NCI-H510A (cell line): ENCODE data around the gene WDR90.

Experiments used
- DNase-seq: peaks from one replicate; lab custom pipeline; 2025; lab: John Stamatoyannopoulos, UW

WDR90 gene

DNA sequence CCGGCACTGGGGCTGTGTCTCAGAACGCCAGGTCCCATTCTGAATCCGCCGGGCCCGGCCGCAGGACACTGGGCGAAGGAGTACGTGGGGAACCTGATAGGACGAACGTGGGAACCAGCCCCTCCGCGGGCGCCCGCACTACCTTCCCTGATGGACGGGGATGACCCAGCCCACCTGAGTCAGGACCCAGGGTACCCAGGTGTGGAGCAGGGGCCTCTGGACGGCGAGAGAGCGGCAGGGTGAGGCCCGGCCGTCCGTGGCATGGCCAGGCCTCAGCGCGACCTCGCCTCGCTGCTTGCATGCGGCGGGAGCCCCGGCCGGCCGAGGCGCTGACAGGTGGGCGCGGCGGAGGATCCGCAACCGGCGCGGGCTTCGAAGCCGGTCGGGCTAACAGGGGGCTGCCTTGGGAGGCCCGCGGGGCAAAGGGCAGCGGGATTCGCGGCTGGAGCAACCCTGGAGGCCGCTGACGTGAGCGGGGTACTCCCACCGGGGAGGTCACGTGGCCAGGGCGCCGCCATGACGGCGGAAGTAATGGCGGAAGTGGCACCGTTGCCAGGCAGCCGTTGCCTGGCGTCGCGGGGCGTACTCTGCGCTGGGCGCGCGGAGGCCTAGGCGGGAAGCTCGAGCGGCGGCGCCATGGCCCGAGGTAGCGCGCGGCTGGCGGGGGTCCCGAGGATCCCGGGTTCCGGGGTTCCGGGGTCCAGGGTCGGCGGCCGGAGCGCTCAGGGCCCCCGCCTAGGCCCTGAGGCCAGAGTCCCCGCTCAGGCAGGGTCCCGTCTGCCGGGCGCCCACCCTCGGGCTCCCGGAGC lies at the start of gene WDR90:
Gene WDR90, plus strand, starts transcription at position 585 of the 809 bp plus-strand sequence. Its CDS starts 52 bp downstream, at position 637.
- peak; percentile 79 for DNase-seq

DNA sequence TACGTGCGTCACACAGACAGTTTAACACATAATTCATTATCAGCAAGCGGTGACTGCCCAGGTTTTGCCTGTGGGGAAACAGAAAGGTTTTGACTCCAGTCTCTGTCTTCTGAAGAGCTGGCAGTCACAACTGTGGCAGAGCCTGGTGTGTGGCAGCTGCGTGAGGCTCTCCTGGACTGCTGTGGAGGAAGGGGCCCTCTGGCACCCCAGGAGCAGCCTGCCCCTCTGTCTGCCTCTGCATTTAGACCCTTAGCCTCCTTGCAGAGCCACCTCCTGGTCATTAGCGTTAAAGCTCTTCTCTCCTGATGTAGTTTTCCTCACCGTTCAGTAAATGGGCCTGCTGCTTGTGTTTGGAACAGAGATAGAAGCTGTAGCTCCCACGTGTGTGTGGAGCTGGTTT lies 48.4 kb upstream of the WDR90 start:
- no peak for DNase-seq

DNA sequence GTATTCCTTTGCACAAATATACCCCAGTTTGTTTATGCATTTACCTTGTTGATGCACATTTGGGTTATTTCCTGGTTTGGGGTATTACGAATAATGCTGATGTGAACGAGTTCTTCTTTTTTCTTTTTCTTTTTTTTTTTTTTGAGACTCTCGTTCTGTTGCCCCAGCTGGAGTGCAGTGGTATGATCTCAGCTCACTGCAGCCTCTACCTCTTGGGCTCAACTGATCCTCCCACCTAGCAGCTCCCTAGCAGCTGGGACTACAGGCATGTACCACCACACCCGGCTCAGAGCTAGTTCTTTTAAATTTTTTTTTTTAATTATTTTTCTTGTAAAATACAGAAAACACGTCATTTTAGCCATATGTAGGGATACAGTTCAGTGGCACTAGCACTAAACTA lies 45.2 kb upstream of the WDR90 start:
- DNase-seq, result no peak

DNA sequence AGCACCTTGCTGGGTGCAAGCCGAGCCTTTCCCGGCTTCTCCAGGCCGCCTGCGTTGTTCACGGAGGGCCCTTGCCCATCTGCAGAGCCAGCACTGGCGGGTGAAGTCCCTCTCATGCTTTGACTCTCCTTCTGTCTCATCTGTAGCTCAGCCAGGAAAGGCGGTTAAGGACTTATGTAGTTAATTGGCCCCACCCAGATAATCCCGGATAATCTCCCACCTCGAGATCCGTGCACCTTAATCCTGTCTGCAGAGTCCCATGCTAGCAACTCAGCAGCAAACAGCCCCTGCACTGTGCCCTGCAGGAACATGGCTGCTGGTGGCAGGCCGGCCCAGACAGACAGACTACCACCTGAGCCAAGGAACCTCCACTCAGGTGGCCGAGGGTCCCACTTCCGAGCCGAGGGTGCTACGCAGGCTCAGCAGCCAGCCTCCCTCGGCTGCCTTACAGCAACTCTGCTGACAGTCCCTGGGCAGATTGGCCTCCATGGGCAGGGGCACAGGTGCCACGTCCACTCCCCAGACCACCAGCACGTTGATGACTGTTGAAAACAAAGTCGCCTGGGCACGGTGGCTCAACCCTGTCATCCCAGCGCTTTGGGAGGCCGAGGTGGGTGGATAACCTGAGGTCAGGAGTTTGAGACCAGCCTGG lies 42.4 kb upstream of the WDR90 start:
- DNase-seq, result no peak

DNA sequence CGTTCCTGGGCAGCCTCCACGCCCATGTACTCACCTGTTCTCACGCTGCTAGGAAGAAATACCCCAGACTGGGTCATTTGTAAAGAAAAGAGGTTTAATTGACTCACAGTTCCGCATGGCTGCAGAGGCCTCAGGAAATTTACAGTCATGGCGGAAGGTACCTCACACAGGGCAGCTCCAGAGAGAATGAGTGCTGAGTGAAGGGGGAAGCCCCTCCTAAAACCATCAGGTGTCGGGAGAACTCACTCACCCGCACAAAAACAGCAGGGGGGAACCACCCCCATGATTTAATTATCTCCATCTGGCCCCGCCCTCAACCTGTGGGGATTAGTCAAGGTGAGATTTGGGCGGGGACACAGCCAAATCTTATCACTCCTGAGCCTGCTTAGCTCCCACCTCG lies 41.1 kb upstream of the WDR90 start:
- no peak for DNase-seq

DNA sequence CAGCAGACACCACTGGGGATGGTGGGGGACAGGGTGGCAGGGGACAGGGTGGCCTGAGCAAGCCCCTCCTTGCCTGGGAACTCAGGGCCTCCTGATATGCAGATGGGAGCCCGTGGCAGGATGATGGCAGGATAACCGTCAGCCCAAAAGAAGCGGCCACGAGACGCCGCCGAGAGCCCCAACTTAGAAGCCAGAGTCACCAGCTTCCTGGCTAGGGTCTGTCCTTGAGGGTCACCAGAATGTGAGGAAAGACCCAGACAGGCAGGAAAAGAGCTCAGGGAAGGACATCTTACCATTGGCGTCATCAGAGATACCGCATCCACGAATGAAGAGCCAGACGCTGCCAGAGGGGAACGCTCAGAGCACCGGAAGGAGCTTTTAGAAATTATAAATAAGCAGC lies 39.8 kb upstream of the WDR90 start:
- no peak for DNase-seq

DNA sequence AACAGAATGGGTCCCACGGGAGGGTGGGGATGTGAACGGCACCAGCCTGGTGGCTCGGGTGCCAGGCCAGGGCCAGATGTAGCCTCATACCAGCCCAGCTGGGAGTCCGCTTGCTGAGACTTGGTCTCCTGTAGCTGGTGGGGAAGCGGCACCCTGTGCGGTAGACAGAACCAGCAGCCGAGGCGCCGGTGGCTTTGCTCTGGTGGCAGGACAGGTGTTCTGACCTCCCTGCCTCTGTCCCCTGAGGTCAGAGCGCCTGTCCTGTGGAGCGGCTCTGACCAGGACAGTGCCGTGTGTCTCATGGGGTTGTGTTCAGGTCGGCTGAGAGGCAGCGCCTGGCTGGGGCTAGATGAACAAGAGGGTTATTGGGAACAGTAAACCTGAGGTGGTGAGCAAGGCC lies 39.2 kb upstream of the WDR90 start:
- no peak for DNase-seq

DNA sequence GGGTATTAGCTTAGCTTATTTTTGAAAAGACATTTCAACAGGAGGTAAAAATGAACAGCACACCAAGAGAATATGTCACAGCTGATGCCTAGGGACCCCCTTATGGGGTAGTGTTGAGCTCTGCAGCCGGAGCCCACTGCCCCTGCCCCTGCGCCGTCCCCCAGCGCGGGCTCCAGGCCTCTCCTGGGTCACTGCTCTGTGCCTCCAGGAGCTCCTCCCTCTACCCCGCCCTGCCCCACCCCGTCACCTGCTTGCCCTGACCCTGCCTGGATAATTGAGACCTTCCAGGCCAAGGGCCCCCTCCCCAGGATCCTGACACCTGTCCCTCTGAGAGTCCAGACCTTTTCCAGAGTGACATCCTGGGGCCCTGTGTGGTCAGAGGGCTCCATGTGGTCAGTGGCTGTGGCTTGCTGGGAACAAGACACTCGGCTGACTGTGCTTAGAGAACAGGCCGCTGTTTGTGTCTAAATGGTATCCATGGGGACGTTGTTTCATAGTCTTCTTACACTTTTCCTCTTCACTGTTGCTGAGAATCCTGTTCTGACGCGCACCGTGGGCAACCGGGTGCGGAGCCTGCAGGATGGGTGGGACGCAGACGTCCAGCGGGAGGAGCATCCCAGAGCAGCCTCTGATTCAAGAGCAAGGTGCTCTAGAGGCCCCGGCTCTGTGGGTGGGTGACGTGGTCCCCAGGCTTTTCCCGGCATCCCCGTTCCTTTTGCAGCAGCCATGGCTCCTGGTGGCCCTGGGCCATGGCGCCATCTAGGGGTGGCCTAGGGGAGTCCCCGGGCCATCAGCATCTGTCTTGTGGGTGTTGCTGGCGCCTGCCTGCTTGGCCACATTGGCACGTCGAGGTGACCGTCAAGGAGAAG lies 38.4 kb upstream of the WDR90 start:
- no peak for DNase-seq

DNA sequence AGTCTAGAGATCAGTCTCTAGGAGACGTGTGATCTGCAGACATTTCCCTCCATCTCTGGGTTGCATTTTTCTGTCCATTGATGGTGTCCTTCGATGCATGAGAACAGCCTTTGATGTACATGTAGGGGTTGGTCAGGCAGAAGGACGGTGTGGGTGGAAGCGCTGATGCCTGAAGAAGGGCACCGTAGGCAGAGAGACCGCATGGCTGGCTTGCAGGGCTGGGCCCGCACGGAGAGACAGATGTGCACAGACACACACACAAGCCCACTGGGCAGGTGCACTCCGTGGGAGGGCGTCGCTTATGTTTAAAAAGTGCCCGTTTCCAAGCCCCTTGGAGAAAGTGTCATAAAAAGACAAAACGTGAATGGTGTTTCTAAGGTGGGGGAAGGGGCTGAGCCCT lies 34.0 kb upstream of the WDR90 start:
- no peak for DNase-seq

DNA sequence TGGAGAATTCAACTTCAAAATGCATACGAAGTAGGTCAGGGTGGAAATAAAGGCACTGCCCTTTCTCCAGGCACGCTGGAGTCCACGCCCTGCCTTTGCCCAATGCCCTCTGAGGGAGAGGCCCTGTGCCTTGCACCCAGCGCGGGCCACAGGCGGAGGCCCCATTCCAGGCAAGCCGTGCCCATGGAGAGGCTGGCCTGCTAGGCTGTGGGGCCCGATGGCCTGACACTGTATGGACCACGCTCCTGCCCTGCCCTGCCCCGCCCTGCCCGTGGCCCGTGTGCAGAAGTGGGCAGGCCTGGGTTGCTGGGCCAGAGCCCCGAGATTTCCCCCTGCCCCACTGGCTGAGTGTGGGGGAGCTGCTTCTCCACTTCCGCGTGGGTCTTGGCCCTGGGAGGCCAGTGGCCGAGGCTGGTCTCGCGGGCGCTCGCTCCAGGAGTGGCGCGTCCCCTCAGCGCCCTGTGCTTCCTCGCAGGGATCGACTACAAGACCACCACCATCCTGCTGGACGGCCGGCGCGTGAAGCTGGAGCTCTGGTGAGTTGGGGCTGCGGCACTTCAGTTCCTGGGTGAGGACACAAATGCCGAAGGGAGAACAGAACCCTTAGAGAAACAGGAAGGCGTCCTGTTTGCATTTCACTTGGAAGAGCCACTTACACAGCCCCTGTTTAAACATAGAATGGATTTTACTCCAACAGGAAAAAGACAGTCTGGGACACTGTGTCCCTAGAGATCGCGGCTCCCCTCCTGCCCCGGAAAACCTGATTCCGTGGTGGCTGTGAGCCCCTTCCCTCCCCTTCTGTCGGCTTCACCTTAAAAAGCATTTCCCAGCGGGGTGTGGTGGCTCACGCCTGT lies 32.2 kb upstream of the WDR90 start:
- DNase-seq, result no peak

DNA sequence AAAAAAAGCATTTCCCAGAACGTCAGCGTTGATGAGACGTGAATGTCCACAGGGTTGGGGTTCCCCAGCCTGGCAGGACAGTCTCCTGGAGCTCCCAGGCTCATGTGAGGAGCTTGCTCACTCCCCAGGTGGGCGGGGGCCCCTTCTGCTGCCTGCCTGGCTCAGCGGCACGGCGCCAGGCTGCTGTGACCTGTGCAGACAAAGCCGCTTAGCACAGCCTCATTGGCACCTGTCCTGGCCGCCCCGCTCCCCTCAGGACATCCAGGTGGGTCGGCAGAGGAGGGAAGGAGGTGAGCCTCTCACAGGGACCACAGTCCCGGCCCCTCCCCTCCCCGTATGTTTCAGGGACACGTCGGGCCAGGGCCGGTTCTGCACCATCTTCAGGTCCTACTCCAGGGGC lies 31.3 kb upstream of the WDR90 start:
- DNase-seq, result no peak

DNA sequence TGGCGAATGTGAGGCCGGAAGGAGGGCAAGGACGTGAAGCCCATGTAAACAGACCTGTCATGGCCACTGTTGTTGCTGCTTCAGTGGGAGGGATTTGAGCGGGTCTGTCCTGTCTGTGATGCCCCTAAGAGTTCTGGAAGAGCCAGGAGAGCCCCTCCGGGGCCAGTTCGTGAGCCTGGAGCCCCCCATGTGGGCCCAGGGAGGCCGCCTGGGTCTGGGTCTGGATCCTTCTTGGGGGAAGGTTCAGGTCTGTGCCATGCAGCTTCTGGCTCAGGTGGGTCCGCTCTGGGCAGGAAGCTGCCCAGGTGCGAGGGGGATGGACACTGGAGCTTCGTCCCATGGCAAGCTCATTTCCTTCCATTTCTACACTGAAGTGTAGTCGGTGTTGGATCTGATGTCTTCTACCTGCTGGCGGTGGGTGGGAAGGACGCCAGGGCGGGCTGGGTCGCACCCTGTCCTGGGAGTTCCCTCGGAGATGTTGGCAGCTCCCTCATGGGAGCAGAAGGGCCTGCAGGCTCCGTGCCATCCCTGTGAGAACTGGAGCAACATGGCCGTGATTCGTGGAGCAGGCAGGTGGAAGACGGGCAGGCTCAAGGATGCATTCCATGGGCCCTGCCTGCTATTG lies 29.6 kb upstream of the WDR90 start:
- DNase-seq, result no peak

DNA sequence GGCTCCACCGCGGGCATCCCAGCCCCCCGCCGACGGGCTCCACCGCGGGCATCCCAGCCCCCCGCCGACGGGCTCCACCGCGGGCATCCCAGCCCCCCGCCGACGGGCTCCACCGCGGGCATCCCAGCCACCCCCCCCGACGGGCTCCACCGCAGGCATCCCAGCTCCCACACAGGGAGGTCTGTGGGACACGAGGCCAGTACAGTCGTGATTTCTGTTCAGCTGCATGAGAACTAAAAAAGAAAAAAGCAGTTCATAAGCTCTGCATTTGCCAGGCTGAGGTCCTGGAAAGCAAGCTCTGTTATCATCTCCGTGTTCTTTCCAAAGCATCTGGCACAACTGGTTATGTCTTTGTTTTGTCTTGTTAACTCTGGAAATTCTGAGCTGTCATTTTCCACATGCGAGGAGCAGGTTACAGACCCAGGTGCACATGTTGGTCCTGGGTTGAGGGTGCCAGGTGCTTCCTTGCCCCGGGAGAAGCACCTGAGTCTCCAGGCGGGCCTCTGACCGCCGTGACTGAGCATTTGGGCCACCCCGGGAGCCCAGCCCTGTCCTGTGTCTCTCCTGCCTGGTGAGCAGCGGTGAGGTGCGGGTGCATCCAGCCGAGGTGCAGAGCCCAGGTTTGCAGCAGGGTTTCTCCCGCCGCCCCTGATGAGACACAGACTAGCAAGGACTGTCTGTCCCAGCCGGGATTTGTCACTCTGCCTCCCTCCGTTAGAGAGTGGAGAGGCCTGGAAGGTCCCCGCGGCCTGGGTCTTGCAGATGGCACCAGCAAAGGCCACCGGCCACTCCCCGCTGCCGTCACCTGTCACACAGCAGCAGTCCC lies 28.3 kb upstream of the WDR90 start:
- DNase-seq, result no peak

DNA sequence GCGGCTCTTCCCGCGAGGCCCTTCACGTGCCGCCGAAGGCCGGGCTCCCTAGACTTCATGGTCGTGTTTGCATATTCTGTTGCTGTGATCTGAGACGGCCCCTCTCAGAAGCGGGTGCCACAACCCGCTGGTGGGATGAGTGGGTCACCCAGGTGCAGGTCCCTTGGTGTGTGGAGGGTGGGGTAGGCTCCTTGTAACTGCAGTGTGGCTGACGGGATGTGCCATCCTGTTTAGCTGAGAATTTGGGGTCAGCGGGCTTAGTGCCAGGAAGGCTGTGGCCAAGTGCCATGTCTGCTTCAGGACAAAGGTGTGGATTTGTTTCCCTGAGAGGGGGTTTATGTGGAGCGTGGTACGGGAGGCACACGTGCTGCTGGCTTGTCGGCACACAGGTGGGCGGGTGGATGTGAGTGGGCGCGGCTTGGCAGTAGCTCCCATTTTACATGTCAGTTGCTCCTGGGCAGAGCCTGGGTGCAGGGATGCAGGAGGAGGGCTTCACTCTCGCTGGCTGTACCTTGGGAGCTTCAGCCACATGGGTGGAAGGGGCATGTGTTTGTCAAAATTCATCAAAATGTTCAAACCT lies 27.5 kb upstream of the WDR90 start:
- DNase-seq, result no peak

DNA sequence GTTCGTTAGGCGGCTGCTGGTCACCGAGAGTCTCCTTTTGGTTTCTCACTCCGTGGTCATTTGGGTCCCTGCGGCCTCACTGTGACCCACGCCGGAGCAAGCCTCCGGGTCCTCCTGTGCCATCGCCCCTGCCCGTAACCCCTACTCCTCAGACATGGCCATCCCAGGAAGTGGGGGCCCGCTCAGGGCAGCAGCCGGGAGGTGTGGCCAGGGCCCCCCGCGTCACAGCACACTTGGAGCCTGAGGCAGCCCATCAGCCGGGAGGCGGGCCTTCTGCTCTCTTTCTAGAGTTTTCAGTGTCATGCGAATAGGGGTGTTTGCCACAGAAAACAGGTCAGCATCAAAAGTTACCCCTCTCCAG lies 26.3 kb upstream of the WDR90 start:
- DNase-seq, result no peak

DNA sequence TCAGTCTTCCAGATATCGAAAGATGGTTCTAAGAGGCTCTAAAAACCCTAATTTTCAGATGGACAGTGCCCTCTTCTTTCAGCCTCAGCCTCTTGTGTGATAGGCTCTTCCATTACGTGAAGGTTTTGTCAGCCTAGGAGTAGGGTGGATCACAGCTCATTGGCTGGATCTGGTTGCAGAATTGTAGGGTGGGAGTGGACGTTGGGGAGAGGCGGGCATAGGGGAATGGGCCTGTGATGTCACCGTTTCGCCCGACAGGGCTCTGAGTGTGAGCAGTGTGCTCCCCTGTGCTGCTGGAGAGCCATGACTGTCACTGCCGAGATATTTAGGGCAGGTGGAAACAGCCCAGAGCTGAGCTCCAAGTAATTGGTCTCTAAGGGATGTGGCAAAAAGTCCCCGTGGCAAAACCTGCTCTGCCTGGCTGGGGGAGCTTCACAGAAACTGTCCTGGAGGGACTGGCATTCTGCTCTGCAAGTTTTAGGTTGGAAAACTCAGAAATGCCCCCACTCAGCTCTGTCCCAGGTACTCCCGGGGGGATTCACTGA lies 24.6 kb upstream of the WDR90 start:
- DNase-seq, result no peak

DNA sequence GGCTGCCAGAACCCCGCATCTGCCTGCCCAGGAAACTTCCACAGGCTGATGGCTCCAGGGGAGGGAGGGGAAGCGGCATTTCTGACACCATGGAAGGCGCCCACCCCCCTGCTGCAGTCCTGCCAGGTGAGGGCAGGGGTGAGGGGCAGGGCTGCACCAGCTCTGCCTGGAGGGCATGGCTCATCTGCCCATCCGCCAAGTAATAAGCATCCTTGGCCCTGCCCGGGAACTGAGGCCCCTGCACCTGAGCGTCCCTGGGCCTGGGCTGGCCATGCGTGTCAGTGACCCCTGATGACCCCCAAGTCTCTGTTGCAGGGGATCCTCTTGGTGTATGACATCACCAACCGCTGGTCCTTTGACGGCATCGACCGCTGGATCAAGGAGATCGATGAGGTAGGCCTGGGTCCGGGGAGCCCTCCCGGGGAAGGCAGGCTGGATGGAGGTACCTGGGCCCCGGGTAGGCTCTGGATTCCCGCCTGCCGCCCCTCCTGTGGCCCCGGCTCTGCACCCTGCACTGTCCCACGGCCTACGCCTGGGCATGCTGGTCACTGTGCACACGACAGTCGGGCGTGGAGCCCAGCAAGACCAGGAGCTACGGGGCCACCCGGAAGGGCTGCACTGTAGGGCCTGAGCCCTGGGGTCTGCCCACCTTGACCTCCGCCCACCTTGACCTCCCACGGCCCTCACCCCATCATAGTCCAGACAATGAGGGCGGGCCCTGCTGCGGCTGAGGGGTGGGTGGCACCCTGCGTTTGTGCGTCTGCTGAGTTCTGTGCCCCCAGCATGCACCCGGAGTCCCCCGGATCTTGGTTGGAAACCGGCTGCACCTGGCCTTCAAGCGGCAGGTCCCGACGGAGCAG lies 23.8 kb upstream of the WDR90 start:
- no peak for DNase-seq

DNA sequence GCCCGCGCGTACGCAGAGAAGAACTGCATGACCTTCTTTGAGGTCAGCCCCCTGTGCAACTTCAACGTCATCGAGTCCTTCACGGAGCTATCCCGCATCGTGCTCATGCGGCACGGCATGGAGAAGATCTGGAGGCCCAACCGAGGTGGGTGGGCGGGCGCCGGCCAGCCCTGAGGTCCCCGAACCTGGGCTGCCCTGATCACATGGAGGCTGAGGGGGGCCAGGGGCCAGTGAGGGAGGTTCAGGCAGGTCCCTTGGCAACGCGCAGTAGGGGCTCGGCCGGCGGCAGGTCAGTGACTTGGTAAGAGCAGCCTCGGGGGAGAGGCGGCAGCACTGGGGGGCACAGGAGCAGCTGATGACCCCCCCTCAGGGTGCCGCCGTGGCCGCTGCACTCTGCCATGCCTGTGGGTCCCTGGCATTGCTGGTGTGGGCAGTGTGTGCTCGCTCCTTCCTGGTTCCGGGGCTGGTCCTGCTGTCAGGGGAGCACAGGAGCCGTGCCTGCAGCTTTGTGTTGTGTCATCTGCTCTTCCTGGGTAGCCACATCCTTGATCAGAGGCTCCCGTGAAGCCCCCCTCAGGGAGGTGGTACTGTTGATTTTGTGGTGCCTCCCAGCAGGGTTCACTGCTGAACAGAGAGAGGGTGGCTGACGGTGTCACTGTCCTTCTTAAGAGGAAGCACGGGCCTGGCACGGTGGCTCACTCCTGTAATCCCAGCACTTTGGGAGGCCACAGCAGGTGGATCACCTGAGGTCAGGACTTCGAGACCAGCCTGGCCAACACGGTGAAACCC lies 23.0 kb upstream of the WDR90 start:
- no peak for DNase-seq
